Neuron (in vitro differentiated cells): ENCODE measurements around the gene SULT6B1.

Experiments used
- H2AFZ ChIP-seq: one replicate; pipeline ENCODE4 v1.6.1; 2013; ENCODE audit warnings: low read depth, mild to moderate bottlenecking, inconsistent platforms, low read length, moderate library complexity
- H3K27me3 ChIP-seq: one replicate; pipeline ENCODE4 v1.6.1; 2013; ENCODE audit warnings: low read length; ENCODE audit not compliant: insufficient read depth
- H3K36me3 ChIP-seq: one replicate; pipeline ENCODE4 v1.6.1; 2013; ENCODE audit warnings: low read length; ENCODE audit not compliant: insufficient read depth
- H3K4me1 ChIP-seq: one replicate; pipeline ENCODE4 v1.6.1; 2013; ENCODE audit warnings: low read length; ENCODE audit not compliant: insufficient read depth
- H3K4me3 ChIP-seq: 2 replicates; pipeline ENCODE4 v1.5.1; 2013; ENCODE audit warnings: mild to moderate bottlenecking, low read length, moderate library complexity
- H3K9me3 ChIP-seq: one replicate; pipeline ENCODE4 v1.6.1; 2013; ENCODE audit warnings: low read length

SULT6B1 gene

DNA sequence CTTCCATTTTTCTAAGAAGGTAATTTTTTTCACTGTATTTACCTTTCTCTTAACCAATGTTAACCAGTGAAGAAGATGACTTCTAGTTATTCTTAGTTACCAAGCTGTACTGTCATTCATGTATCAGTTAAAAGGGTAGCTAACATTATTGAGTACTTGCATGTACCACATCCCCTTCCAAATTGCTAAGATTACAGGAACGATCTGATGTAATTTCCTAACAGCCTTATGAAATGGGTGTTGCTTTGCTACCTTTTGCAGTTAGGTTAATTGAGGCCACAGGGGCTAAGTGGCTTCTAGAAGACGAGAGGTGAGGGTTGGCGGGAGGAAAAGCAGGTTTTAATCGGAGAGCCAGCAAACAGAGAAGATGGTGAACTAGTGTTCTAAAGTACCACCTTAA is 1.8 kb upstream of the SULT6B1 start:
- H3K27me3 ChIP-seq = no peaks in the 10 kb centered on the region
- H3K9me3 ChIP-seq = no peaks in the 10 kb centered on the region
- peaks cover 3% of the 10 kb centered on the region for H3K4me1 ChIP-seq
- H2AFZ ChIP-seq = no peak overlapping the region
- no peaks in the 10 kb centered on the region for H3K36me3 ChIP-seq
- no peak overlapping the region for H3K4me3 ChIP-seq

DNA sequence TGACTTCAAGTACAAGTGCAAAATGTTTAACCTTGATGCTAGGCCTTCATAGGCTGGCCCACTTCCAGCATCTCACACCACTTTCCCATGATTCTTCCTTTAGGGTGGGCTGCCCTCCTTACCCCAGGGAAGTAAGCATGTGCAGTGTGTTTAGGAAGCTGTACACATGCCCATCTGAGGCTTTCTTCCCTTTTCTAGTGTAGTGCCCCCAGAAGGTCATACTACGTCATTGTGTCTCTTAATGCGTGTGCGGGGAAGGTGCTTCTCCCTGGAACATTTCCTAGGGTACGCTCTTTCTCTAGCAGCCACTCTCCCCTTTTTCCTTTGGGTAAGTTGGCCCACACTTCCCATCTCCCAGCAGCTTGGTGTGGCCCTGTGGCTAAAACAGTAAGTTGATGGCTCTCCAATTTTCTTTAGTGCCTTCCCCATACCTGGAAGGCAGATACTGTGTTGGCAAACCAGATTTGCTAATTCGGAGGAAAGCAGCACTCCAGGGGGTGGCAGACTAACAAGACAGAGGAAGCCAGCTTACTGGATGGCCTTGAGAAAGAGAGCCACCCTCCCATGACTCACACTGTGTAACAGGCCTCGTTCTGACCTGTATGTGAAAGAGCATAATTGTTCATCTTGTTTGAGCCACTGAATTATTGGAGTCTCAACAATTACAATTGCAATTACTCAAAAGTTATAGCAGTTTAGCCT is 1.1 kb upstream of the SULT6B1 start:
- Histone ChIP-seq H3K4me1 (peaks cover 3% of the 10 kb centered on the region), H3K9me3 (no peaks in the 10 kb centered on the region), H3K36me3 (no peaks in the 10 kb centered on the region), H2AFZ (no peak overlapping the region), H3K27me3 (no peaks in the 10 kb centered on the region), H3K4me3 (no peak overlapping the region)

DNA sequence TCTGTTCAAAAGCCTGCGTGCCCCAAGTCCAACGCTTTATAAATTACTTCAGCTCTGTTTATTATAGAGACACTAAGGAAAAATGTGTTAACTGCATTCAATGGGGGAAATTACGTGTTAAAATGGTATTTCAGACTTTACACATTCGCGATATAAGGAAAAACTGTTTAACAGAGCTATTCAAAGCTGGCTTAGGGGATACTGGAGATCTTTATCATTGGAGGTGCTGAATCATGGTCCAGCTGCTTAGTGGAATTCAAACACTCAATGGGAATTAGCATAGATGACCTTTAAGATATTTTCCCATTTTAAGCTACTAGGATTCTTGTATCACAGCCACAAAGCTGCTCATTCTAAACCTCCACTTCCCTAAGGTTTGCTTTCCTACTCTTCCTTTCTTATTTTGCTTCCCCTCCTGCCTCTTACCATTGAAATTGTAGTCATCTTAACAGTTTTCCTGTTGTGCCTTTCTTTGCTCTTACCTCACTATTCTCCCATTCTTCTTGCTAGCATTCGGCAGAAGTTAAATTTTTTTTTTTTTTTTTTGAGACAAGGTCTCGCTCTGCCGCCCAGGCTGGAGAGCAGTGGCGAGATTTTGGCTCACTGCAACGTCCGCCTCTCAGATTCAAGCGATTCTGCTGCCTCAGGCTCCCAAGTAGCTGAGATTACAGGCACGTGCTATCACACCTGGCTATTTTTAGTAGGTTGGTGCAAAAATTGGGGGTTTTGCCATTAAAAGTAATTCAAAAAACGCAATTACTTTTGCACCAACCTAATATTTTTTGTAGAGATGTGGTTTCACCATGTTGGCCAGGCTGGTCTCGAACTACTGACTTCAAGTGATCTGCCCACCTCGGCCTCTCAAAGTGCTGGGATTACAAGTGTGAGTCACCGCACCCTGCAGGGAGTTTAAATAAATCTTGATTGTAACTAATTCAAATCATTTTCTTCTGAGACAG is 6.5 kb downstream of the SULT6B1 start:
- Histone ChIP-seq H3K9me3 (no peaks in the 10 kb centered on the region), H3K36me3 (no peaks in the 10 kb centered on the region), H3K4me1 (no peaks in the 10 kb centered on the region), H2AFZ (no peak overlapping the region), H3K4me3 (no peak overlapping the region), H3K27me3 (no peaks in the 10 kb centered on the region)

DNA sequence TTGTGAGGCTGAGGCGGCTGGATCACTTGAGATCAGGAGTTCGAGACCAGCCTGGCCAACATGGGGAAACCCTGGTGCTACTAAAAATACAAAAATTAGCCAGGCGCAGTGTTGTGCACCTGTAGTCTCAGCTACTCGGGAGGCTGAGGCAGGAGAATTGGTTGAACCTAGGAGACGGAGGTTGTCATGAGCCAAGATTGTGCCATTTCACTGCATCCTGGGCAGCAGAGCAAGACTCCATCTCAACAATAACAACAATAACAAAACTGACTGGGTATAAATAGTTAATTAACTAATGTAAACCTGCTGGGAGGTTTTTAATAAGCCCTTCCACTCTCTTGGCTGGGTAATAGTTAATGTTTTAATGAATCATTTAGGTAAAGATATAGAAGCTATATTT is 7.8 kb downstream of the SULT6B1 start:
- no peaks in the 10 kb centered on the region for H3K27me3 ChIP-seq

DNA sequence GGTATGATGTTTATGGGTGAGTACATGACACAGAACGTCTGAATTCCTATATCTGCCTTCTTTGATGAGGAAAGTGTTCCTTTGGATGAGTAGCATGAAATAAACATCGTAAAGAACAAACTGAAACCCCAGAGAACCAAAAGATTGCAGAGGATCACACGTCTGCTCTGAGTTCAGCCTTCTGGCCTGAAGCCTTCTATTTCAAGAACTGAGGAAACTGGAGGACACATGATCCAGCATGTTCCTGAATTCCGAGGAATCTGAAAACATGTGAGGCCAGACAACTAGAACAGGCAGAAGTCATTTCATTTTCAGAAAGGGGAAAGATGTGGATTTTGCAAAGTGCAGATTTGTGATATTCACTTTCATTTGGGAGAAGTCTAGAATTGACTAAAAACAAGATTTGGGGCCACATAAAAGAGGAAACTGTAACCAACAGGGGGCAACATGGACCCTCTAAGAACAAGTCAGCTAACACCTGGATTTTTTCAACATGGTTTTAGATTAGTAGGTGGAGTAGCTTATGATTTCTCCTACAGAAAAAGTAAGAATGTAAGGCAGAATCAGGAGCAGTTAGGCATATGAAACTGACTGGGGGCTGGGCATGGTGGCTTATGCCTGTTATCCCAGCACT is 8.3 kb downstream of the SULT6B1 start:
- H2AFZ ChIP-seq = no peak overlapping the region
- H3K9me3 ChIP-seq = no peaks in the 10 kb centered on the region
- H3K36me3 ChIP-seq = no peaks in the 10 kb centered on the region
- no peaks in the 10 kb centered on the region for H3K4me1 ChIP-seq
- no peak overlapping the region for H3K4me3 ChIP-seq
- no peaks in the 10 kb centered on the region for H3K27me3 ChIP-seq

More for the DNA sequence above, 7.8 kb downstream of the SULT6B1 start:
- H3K4me1 ChIP-seq = no peaks in the 10 kb centered on the region
- no peaks in the 10 kb centered on the region for H3K9me3 ChIP-seq
- no peak overlapping the region for H2AFZ ChIP-seq
- H3K4me3 ChIP-seq = no peak overlapping the region
- H3K36me3 ChIP-seq = no peaks in the 10 kb centered on the region

DNA sequence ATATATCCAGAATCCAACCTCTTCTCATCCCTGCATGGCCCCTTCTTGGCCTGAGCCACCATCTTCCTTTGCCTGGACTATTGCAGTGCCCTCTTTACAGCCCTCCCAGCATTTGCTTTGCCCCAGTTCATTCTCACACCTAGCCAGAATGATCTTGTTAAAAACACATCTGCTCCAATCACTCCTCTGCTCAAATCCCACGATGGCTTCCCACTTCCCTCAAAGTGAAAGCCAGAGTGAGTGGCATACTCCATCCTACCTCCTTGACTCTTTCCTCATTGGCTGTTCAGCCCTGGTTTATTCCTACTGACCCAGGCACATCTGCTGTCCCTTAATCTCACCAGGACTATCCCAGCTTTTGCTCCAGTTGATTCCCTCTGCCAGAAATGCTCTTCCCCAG is 14.7 kb downstream of the SULT6B1 start:
- H2AFZ ChIP-seq = no peak overlapping the region
- no peaks in the 10 kb centered on the region for H3K9me3 ChIP-seq
- H3K27me3 ChIP-seq = no peaks in the 10 kb centered on the region
- no peaks in the 10 kb centered on the region for H3K4me1 ChIP-seq
- no peak overlapping the region for H3K4me3 ChIP-seq
- no peaks in the 10 kb centered on the region for H3K36me3 ChIP-seq

DNA sequence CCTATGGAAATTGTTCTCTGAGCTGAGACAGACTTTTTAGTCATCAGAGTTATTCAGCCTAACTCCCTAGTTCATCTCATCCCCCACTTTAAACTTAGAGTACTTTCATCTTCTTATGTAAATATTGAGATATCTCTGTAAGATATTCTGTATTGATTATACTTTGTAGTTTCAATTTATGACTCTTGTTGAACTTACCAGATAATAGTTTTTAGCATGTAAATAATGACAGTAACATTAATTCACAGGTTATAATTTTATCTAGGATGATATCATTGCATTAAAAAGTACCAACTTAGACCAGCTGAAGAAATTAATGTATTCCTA is 16.9 kb downstream of the SULT6B1 start:
- H3K9me3 ChIP-seq = no peaks in the 10 kb centered on the region
- no peaks in the 10 kb centered on the region for H3K27me3 ChIP-seq
- H3K4me3 ChIP-seq = no peak overlapping the region
- no peaks in the 10 kb centered on the region for H3K4me1 ChIP-seq
- H3K36me3 ChIP-seq = no peaks in the 10 kb centered on the region
- no peak overlapping the region for H2AFZ ChIP-seq

DNA sequence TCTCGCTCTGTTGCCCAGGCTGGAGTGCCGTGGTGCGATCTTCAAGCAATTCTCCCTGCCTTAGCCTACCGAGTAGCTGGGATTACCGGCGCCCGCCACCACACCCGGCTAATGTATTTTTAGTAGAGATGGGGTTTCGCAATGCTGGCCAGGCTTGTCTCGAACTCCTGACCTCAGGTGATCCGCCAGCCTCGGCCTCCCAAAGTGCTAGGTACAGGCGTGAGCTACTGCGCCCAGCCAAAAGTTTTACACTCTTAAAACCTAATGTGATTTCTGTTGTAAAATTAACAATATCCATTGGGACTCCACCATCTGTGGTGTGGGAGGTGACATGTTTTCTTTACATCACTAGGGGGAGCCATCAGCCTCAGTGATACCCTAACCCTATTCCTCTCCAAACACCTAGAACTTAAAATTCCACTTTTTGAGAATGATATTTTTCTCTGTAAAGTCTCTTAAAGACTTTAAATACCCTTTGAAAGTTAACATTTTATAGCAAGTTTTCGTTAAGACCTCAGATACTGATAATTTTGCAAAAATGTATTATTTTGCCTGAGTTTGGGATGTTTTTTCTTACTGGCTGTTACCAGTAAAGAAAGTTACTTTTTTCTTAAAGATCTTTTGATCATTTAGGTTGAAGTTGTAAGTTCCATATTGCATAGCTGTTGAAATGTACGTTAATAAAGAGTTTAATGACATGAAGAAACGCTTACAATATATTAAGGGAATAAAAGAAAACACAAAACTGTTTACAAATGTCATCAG is 20.1 kb downstream of the SULT6B1 start:
- Histone ChIP-seq H3K27me3 (no peaks in the 10 kb centered on the region), H2AFZ (no peak overlapping the region), H3K9me3 (no peaks in the 10 kb centered on the region), H3K4me3 (no peak overlapping the region), H3K36me3 (no peaks in the 10 kb centered on the region), H3K4me1 (no peaks in the 10 kb centered on the region)

DNA sequence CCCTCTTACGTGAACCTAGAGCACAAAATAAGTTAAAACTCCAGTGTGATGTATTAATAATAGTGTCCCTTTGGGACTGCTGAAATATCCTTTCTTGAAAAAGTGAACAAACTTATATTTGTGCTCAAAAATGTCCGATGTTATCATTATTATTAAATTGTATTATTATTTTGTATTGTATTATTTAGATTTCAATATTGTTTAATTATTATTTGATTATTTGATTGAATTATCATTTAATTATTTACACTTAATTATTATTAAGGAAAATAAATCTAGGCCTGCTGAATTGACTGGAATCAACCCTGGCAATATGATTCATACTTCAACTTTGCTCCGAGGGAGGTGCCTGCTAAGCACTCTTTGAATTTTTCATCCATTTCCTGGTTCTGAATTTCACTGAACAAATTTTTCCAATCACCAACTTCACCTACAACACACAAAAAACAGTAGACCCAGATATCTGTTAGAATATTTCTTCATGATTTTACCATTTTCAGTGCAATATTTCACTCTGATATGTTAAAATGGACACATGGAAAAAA is 20.8 kb downstream of the SULT6B1 start:
- Histone ChIP-seq H3K4me1 (no peaks in the 10 kb centered on the region), H3K27me3 (no peaks in the 10 kb centered on the region), H3K36me3 (no peaks in the 10 kb centered on the region), H3K9me3 (no peaks in the 10 kb centered on the region), H2AFZ (no peak overlapping the region), H3K4me3 (no peak overlapping the region)

DNA sequence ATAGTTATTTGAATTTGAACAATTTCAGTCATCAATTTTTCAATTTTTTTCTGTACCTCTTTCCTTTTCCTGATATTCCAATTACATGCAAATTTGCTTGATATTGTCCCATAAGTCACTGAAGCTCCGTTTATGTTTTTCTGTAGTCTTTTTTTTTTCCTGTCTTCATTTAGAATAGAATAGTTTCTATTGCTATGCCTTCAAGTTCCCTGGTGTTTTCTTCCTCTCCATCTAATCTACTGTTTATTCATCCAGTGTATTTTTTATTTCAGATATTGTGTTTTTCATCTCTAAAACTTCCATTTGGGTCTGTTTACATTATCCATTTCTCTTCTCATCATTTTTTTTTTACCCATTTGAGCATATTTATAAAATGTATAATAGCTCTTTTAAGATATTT is 23.7 kb downstream of the SULT6B1 start:
- H3K9me3 ChIP-seq = no peaks in the 10 kb centered on the region
- no peak overlapping the region for H2AFZ ChIP-seq
- no peaks in the 10 kb centered on the region for H3K4me1 ChIP-seq
- H3K36me3 ChIP-seq = no peaks in the 10 kb centered on the region
- no peaks in the 10 kb centered on the region for H3K27me3 ChIP-seq
- no peak overlapping the region for H3K4me3 ChIP-seq

DNA sequence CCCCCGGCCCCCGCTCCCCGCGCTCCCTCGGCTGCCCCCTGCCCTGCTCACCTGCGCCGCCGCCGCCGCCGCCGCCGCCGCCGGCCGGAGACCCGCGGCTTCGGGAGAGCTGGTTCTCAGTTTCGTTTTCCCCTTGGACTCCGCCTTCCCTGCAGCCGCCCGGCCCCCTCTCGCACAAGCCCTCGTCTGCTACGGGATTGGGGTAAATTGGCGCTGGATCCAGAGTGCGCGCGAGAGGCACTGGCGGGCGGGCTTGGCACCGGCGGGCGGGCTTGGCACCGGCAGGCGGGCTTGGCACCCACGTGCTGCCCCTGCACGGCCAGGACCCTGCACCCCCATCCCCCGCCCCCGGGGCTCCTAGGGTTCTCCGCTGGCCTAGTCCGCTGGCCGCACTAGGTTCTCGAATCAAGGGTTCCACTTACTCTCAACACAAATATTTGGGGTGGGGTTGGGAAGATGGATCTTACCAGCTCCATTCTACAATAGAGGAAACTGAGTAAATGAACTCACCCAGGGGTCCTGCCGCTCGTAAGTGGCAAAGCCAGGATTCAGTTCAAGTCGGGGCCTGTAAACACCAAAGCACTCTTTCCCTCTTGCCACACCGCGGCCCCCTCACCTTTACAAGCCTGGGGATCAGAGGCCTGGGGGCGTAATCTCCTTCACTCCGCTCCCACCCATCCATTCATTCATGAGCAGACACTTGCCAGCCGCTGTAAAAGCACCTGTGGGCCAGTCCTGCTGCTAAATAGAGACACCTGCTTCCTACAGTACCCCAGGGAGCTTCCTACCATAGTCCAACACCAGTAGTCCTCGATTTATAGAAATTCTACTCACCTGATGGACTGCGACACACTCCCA is 31.4 kb downstream of the SULT6B1 start, which contains the start of gene EIF2AK2:
Gene EIF2AK2 (minus strand): TSS at position 124 of the 858 bp plus-strand sequence. CDS start 9,174 bp downstream, outside the sequence.
- peaks cover 5% of the 10 kb centered on the region for H3K4me1 ChIP-seq
- peaks cover 3% of the 10 kb centered on the region for H3K36me3 ChIP-seq
- H3K9me3 ChIP-seq = peaks cover 6% of the 10 kb centered on the region
- no peaks in the 10 kb centered on the region for H3K27me3 ChIP-seq
- H3K4me3 ChIP-seq = peak within 1 kb of the TSS; percentile 94
- H2AFZ ChIP-seq = peak within 1 kb of the TSS; percentile 93
